HepG2 (cell line): ENCODE results near the gene TTC32. TPM values are rescaled to one million over a fixed set of nuclear protein-coding genes. Genes with fewer than 3 reads are reported as not detected.

Experiments
- AHR ChIP-seq: IDR thresholded peaks from 2 replicates; pipeline ENCODE4 v1.6.1; 2018; ENCODE audit warnings: missing genetic modification reagents, missing compliant biosample characterization
- ARHGAP35 ChIP-seq: sonication (generic); formaldehyde crosslinking; IDR thresholded peaks from 2 replicates; pipeline ENCODE4 v1.9.0; 2022; ENCODE audit warnings: mild to moderate bottlenecking, inconsistent platforms, moderate library complexity, missing genetic modification reagents, borderline replicate concordance
- CHD2 ChIP-seq: IDR thresholded peaks from 2 replicates; pipeline ENCODE4 v1.6.1; 2011; ENCODE audit warnings: low read depth, low read length, improper control_type of control experiment
- DMAP1 ChIP-seq: IDR thresholded peaks from 2 replicates; pipeline ENCODE4 v1.6.1; 2016
- ERF ChIP-seq: IDR thresholded peaks from 2 replicates; pipeline ENCODE4 v1.6.1; 2018; ENCODE audit warnings: missing biosample characterization, missing genetic modification reagents
- HOXA3 ChIP-seq: sonication (generic); formaldehyde crosslinking; IDR thresholded peaks from 2 replicates; pipeline ENCODE4 v1.5.0; 2020; ENCODE audit warnings: missing genetic modification reagents
- KDM3A ChIP-seq: IDR thresholded peaks from 2 replicates; pipeline ENCODE4 v1.6.1; 2018; ENCODE audit warnings: low read depth, missing compliant biosample characterization
- KLF16 ChIP-seq, 2 experiments: sonication (generic) in 1 of 2; formaldehyde crosslinking in 1 of 2; IDR thresholded peaks; 2 replicates each; pipeline versions ENCODE4 v1.6.1 to v1.8.0; 2016 to 2023; ENCODE audit warnings: missing genetic modification reagents in 2 of 2, missing compliant biosample characterization in 1 of 2
- MXD3 ChIP-seq: IDR thresholded peaks from 2 replicates; pipeline ENCODE4 v1.6.1; 2016; ENCODE audit warnings: mild to moderate bottlenecking, missing biosample characterization, missing genetic modification reagents
- NAIF1 ChIP-seq: sonication (generic); formaldehyde crosslinking; IDR thresholded peaks from 2 replicates; pipeline ENCODE4 v1.5.0; 2020; ENCODE audit warnings: mild to moderate bottlenecking, missing genetic modification reagents, borderline replicate concordance
- RFX5 ChIP-seq: IDR thresholded peaks from 2 replicates; pipeline ENCODE4 v1.6.1; 2011; ENCODE audit warnings: low read depth, low read length, improper control_type of control experiment
- SKI ChIP-seq: fragments of 450-650 bp; IDR thresholded peaks from one replicate; pipeline ENCODE4 v1.6.1; 2018; ENCODE audit warnings: mild to moderate bottlenecking; ENCODE audit not compliant: partially characterized antibody
- ZNF17 ChIP-seq: sonication (generic); formaldehyde crosslinking; IDR thresholded peaks from 2 replicates; pipeline ENCODE4 v1.5.0; 2020; ENCODE audit warnings: mild to moderate bottlenecking, missing genetic modification reagents
- ZNF546 ChIP-seq: sonication (generic); formaldehyde crosslinking; conservative IDR thresholded peaks from 2 replicates; pipeline ENCODE4 v1.8.1; 2023; ENCODE audit warnings: mild to moderate bottlenecking, missing genetic modification reagents
- ZNF549 ChIP-seq: sonication (generic); formaldehyde crosslinking; IDR thresholded peaks from 2 replicates; pipeline ENCODE4 v1.5.0; 2020; ENCODE audit warnings: missing genetic modification reagents
- ZNF709 ChIP-seq: sonication (generic); formaldehyde crosslinking; IDR thresholded peaks from 2 replicates; pipeline ENCODE4 v1.5.0; 2020; ENCODE audit warnings: mild to moderate bottlenecking, missing genetic modification reagents
- ZNF737 ChIP-seq: sonication (generic); formaldehyde crosslinking; IDR thresholded peaks from 2 replicates; pipeline ENCODE4 v1.5.0; 2020; ENCODE audit warnings: missing genetic modification reagents, mild to moderate bottlenecking, borderline replicate concordance
- ZNF891 ChIP-seq: sonication (generic); formaldehyde crosslinking; IDR thresholded peaks from 2 replicates; pipeline ENCODE4 v1.5.0; 2020; ENCODE audit warnings: mild to moderate bottlenecking, missing genetic modification reagents
- polyA plus RNA-seq, 8 experiments: library from polyadenylated mRNA; depleted of rRNA in 3 of 8; stranded (reverse) in 7 of 8; unstranded in 1 of 8; fragments of >200 nt; fragmentation: Illumina TruSeq in 4 of 8; extraction: Trizol in 4 of 8; gene quantifications; 2 replicates each; pipeline versions ENCODE4 v1.2.1 to v1.2.3, GENCODE V29; 2011 to 2016; ENCODE audit warnings: low read depth in 4 of 8, missing spikeins in 1 of 8, mixed read lengths in 1 of 8; ENCODE audit not compliant: insufficient read depth in 1 of 8
- total RNA-seq, 5 experiments: library from RNA; depleted of rRNA; stranded (reverse); fragments of >200 nt; fragmentation: Illumina TruSeq; extraction: Trizol; gene quantifications; 2 replicates each; pipeline ENCODE4 v1.2.3, GENCODE V29; 2016; ENCODE audit warnings: low read depth in 1 of 5
- TF ChIP-seq, protein P1 (sequence below): sonication (generic); formaldehyde crosslinking; conservative IDR thresholded peaks from 2 replicates; pipeline ENCODE4 v1.4.0; 2020; ENCODE audit warnings: mild to moderate bottlenecking, missing genetic modification reagents, moderate library complexity
- TF ChIP-seq, protein P2 (sequence below): sonication (generic); formaldehyde crosslinking; IDR thresholded peaks from 2 replicates; pipeline ENCODE4 v1.5.0; 2020; ENCODE audit warnings: mild to moderate bottlenecking, low read depth, missing genetic modification reagents, borderline replicate concordance
- TF ChIP-seq, protein P3 (sequence below): sonication (generic); formaldehyde crosslinking; IDR thresholded peaks from 2 replicates; pipeline ENCODE4 v1.4.0; 2020; ENCODE audit warnings: missing genetic modification reagents
- TF ChIP-seq, protein P4 (sequence below): sonication (generic); formaldehyde crosslinking; conservative IDR thresholded peaks from 2 replicates; pipeline ENCODE4 v1.8.0; 2022; ENCODE audit warnings: mild to moderate bottlenecking, moderate library complexity, missing genetic modification reagents

TTC32 gene
- total and polyA plus RNA-seq, 2 of the 13 experiments (the other 11 are each of a cell fraction or from before 2014, with no cell fraction given) = 21.6 to 38.3 TPM

DNA sequence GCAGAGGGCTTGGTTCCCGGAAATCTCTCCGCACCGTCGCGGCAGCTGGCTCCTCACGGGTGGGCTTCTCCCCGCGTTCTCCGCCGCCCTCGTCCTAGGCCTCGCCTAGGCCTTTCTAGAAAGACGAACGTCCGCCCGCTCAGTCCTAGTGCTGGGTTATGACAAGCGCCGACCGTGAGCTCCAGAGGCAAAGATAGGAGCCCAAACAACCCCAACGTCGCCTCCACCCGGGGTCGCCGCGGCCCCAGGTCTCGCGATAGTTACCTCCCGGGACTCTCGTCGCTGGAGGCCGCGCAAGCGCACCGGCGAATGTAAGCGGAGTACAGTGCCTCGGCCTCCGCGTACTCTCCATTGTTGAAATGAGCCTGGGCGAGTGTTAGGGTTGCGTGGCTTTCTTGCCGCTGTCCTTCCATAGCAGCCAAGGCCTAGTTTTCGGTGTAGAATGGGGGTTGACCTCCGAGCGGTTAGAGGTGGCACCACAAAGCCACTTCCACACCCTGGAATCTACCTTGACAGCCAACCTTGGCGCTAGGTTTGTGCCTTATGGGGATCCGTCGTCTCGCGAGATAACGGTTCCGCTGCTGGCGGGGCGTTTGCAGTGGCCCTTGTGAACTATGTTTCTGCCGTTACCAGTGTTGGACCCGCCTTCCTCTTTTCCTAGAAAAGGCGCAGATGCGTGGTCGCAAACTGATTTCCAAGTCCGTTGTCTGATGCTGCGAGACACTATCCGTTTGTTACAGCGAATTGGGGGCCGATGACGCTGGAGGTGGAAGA lies at the start of gene TTC32 (continued):
- TF ChIP-seq, protein P1, sequence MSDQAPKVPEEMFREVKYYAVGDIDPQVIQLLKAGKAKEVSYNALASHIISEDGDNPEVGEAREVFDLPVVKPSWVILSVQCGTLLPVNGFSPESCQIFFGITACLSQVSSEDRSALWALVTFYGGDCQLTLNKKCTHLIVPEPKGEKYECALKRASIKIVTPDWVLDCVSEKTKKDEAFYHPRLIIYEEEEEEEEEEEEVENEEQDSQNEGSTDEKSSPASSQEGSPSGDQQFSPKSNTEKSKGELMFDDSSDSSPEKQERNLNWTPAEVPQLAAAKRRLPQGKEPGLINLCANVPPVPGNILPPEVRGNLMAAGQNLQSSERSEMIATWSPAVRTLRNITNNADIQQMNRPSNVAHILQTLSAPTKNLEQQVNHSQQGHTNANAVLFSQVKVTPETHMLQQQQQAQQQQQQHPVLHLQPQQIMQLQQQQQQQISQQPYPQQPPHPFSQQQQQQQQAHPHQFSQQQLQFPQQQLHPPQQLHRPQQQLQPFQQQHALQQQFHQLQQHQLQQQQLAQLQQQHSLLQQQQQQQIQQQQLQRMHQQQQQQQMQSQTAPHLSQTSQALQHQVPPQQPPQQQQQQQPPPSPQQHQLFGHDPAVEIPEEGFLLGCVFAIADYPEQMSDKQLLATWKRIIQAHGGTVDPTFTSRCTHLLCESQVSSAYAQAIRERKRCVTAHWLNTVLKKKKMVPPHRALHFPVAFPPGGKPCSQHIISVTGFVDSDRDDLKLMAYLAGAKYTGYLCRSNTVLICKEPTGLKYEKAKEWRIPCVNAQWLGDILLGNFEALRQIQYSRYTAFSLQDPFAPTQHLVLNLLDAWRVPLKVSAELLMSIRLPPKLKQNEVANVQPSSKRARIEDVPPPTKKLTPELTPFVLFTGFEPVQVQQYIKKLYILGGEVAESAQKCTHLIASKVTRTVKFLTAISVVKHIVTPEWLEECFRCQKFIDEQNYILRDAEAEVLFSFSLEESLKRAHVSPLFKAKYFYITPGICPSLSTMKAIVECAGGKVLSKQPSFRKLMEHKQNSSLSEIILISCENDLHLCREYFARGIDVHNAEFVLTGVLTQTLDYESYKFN (CRISPR knock-in tag) = peak; percentile 67
- TF ChIP-seq, protein P2, sequence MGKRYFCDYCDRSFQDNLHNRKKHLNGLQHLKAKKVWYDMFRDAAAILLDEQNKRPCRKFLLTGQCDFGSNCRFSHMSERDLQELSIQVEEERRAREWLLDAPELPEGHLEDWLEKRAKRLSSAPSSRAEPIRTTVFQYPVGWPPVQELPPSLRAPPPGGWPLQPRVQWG = peak; percentile 86; the same call in 1 of the 2 replicates
- TF ChIP-seq ZNF709 (CRISPR knock-in tag) (peak; percentile 96), SKI (peak; percentile 35), ZNF17 (CRISPR knock-in tag) (0 out of 2 replicates have a peak, but pooled peaks have one; percentile 61), NAIF1 (CRISPR knock-in tag) (peak; percentile 96), DMAP1 (peak; percentile 99), ZNF546 (CRISPR knock-in tag) (no peak; the same call in 1 of the 2 replicates), ZNF737 (CRISPR knock-in tag) (peak; percentile 77; the same call in 1 of the 2 replicates), ERF (CRISPR knock-in tag) (peak; percentile 86), AHR (CRISPR knock-in tag) (peak; percentile 86; the same call in 1 of the 2 replicates), MXD3 (CRISPR knock-in tag) (peak; percentile 73; the same call in 1 of the 2 replicates), HOXA3 (CRISPR knock-in tag) (peak; percentile 91), CHD2 (peak; percentile 93), ZNF549 (CRISPR knock-in tag) (0 out of 2 replicates have a peak, but pooled peaks have one; percentile 47), ARHGAP35 (CRISPR knock-in tag) (peak; percentile 87), RFX5 (no peak), KLF16 (CRISPR knock-in tag; IDR thresholded peaks at IDR 0.05) (peak; percentile 58 to 99; a peak in 3 of 4 replicates), KDM3A (CRISPR knock-in tag) (peak; percentile 96), ZNF891 (CRISPR knock-in tag) (peak; percentile 93)
- TF ChIP-seq, protein P3, sequence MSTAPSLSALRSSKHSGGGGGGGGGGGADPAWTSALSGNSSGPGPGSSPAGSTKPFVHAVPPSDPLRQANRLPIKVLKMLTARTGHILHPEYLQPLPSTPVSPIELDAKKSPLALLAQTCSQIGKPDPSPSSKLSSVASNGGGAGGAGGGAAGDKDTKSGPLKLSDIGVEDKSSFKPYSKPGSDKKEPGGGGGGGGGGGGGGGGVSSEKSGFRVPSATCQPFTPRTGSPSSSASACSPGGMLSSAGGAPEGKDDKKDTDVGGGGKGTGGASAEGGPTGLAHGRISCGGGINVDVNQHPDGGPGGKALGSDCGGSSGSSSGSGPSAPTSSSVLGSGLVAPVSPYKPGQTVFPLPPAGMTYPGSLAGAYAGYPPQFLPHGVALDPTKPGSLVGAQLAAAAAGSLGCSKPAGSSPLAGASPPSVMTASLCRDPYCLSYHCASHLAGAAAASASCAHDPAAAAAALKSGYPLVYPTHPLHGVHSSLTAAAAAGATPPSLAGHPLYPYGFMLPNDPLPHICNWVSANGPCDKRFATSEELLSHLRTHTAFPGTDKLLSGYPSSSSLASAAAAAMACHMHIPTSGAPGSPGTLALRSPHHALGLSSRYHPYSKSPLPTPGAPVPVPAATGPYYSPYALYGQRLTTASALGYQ (CRISPR knock-in tag) = peak; percentile 69; the same call in 1 of the 2 replicates
- TF ChIP-seq, protein P4, sequence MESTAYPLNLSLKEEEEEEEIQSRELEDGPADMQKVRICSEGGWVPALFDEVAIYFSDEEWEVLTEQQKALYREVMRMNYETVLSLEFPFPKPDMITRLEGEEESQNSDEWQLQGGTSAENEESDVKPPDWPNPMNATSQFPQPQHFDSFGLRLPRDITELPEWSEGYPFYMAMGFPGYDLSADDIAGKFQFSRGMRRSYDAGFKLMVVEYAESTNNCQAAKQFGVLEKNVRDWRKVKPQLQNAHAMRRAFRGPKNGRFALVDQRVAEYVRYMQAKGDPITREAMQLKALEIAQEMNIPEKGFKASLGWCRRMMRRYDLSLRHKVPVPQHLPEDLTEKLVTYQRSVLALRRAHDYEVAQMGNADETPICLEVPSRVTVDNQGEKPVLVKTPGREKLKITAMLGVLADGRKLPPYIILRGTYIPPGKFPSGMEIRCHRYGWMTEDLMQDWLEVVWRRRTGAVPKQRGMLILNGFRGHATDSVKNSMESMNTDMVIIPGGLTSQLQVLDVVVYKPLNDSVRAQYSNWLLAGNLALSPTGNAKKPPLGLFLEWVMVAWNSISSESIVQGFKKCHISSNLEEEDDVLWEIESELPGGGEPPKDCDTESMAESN (CRISPR knock-in tag) = peak; percentile 94
